GM23338 (cell line): ENCODE measurements around the gene MAP2K7.

Source experiments
- CTCF ChIP-seq, 2 experiments: fragments of 200-600 bp in 1 of 2; sonication (generic) in 1 of 2; conservative IDR thresholded peaks; 2 replicates each; pipeline versions ENCODE4 v1.5.1 to v1.6.1; 2016 to 2017; ENCODE audit warnings: antibody characterized with exemption in 2 of 2, low read depth in 2 of 2, mild to moderate bottlenecking in 2 of 2, moderate library complexity in 1 of 2
- EZH2phosphoT487 ChIP-seq: fragments of 200-600 bp; sonication (generic); IDR thresholded peaks from one replicate; pipeline ENCODE4 v1.8.1; 2018; ENCODE audit warnings: antibody characterized with exemption; ENCODE audit not compliant: unreplicated experiment
- POLR2AphosphoS5 ChIP-seq: IDR thresholded peaks from 2 replicates; pipeline ENCODE4 v1.6.1; 2016; ENCODE audit warnings: antibody characterized with exemption, low read depth

- TF ChIP-seq EZH2phosphoT487 = no peak
- peak; percentile 88 for TF ChIP-seq POLR2AphosphoS5
- no peak for TF ChIP-seq CTCF (conservative IDR thresholded peaks at IDR 0.05; ENCODE audit: low read depth in 2 of 2)
Measured at GRCh38 chr19:7919610-7920518, 16.2 kb downstream of the MAP2K7 start, which contains the start of gene SNAPC2.
